Measurements from ENCODE around the gene RBCK1.
A peak's percentile ranks its signal among the peaks of the same experiment; 100 is the strongest.
"Not testable (repeated sequence)": the region's sequence is repeated elsewhere in the genome, so short reads cannot be mapped to it uniquely, and the experiment has no call there.

The RBCK1 gene

GRCh38 chr20:376089-376488 lies 32.0 kb upstream of the RBCK1 start:
- no peak for DNase-seq (ENCODE audit: low read depth in 3 of 3)

- DNase-seq (ENCODE audit: low read depth in 3 of 3) = no peak
Observed at GRCh38 chr20:376750-377149, 31.3 kb upstream of the RBCK1 start.

- DNase-seq (ENCODE audit: low read depth in 3 of 3) = not testable (repeated sequence)
Observed at GRCh38 chr20:377578-377977, 30.5 kb upstream of the RBCK1 start.

DNA sequence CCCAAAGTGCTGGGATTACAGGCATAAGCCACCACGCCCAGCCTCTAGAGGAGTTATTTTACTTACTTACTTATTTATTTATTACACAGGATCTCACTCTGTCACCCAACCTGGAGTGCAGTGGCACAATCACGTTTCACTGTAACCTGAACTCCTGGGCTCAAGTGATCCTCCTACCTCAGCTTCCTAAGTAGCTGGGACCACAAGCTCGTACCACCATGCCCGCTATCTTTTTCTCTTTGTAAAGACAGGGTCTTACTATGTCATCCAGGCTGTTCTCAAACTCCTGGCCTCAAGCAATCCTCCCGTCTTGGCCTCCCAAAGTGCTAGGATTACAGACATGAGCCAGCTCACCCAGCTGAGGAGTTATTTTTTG lies 29.1 kb upstream of the RBCK1 start:
- no peak for DNase-seq (ENCODE audit: low read depth in 3 of 3)

GRCh38 chr20:380763-381580 lies 27.1 kb upstream of the RBCK1 start:
- peak; percentile 49 to 73 (median 53) for DNase-seq (ENCODE audit: low read depth in 3 of 3)

- DNase-seq (ENCODE audit: low read depth in 3 of 3) = peak; percentile 27 to 80 (median 38)
Observed at GRCh38 chr20:381581-382290, 26.4 kb upstream of the RBCK1 start.

GRCh38 chr20:382291-383115 lies 25.6 kb upstream of the RBCK1 start:
- no peak for DNase-seq (ENCODE audit: low read depth in 3 of 3)

DNA sequence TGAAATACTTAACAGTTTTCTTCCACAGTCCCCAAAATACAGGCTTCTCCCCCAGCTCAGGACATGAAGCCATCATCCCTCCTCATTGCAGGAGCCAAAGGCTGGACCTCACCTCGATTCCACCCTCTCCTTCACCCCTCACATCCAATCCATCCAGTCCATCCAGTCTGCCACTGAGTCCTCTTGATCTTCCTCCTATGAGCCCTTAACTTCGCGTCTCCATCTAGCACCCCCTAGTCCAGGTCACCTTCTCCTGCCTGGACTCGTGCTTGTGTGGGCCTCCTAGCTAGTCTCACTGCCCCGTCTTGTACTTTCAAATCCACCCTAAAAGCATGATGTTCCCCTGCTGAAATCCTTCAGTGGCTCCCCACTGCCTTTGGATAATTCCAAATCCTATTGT lies 24.2 kb upstream of the RBCK1 start:
- no peak for DNase-seq (ENCODE audit: low read depth in 3 of 3)

DNA sequence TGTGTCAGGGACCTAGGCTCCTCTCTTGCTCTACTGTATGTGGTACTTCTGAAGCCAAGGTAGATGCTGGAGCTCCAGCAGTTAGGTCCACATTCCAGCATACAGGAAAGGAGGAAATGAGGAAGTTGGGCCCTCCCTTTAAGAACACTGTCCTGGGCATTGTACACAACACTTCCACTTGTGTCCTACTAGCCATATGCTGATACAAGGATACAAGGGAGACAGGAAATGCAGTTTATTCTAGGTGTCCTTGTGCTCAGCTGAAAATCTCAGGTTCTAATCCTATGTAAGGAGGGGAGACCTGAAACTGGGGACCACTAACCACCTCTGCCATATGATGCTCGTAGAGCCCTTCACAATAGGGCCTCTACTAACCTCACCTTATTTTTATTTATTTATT lies 23.4 kb upstream of the RBCK1 start:
- DNase-seq (ENCODE audit: low read depth in 3 of 3) = no peak

DNA sequence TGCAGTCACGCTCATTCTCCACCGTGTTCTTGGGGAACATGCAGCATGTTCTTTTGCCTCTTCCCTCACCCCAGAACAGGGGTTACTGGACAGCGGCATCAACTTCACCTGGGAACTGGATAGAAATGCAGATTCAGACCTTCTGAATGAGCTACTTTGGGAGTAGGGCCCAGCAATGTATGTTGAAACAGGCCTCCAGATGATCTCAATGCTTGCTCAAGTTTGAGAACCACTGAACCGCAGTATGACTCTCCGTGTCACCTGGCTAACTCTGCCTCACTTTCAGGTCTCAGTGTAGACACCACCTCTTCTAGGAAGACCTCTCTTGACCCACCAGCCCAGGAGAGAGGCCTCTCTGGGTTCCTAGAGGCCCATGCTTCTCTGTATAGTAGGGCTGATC lies 22.7 kb upstream of the RBCK1 start:
- DNase-seq (ENCODE audit: low read depth in 3 of 3) = no peak

DNA sequence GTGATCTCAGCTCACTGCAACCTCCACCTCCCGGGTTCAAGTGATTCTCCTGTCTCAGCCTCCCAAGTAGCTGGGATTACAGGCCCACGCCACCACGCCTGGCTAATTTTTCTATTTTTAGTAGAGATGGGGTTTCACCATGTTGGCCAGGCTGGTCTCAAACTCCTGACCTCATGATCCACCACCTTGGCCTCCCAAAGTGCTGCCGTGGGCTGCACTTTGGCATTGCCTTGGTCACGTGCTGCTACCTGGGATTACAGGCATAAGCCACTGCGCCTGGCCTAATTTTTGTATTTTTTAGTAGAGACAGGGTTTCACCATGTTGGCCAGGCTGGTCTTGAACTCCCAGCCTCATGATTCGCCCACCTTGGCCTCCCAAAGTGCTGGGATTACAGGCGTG lies 21.5 kb upstream of the RBCK1 start:
- not testable (repeated sequence) for DNase-seq (ENCODE audit: low read depth in 3 of 3)

- DNase-seq (ENCODE audit: low read depth in 3 of 3) = no peak
Observed at GRCh38 chr20:387520-387919, 20.6 kb upstream of the RBCK1 start.

DNA sequence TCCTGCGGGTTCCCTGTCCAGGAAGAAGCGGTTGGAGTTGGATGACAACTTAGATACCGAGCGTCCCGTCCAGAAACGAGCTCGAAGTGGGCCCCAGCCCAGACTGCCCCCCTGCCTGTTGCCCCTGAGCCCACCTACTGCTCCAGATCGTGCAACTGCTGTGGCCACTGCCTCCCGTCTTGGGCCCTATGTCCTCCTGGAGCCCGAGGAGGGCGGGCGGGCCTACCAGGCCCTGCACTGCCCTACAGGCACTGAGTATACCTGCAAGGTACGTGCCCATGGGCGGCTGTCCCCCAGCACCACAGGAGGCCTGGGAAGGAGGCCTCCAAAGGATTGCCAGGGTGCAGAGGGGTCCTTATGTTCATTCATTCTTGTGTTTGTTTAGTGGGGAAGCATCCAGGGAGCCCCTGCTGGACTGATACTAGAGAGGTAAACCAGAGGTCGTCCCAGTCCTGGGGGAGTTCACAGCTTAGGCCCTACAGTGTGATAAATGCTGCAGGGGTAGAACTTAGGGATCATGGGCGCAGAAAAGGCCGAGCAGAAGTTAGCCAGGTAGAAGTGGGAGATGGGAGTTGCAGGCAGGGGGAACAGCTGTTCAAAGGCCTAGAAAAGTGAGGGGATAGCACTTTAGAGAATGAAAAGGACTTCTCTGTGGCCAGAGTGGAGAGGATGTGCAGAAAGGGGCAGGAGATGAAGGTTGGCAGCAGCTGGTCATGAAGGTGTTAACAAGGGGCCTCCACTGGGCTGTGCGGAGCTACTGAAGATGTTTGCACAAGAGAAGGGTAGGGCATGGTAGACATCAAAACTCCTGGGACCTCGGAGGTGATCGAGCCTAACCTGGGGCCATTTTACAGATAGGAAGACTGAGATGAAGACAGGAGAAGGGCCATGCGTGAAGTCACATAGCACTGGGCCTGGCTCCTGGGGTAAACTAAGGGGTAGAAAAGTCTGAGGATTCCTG lies 19.8 kb upstream of the RBCK1 start:
- no peak for DNase-seq (ENCODE audit: low read depth in 3 of 3)

GRCh38 chr20:389220-389619 lies 18.9 kb upstream of the RBCK1 start:
- DNase-seq (ENCODE audit: low read depth in 3 of 3) = no peak

GRCh38 chr20:391041-391711 lies 16.9 kb upstream of the RBCK1 start:
- DNase-seq (ENCODE audit: low read depth in 3 of 3) = no peak

- not testable (repeated sequence) for DNase-seq (ENCODE audit: low read depth in 3 of 3)
Observed at GRCh38 chr20:393296-393695, 14.8 kb upstream of the RBCK1 start.

- DNase-seq (ENCODE audit: low read depth in 3 of 3) = no peak
Observed at GRCh38 chr20:396252-396618, 11.9 kb upstream of the RBCK1 start.

DNA sequence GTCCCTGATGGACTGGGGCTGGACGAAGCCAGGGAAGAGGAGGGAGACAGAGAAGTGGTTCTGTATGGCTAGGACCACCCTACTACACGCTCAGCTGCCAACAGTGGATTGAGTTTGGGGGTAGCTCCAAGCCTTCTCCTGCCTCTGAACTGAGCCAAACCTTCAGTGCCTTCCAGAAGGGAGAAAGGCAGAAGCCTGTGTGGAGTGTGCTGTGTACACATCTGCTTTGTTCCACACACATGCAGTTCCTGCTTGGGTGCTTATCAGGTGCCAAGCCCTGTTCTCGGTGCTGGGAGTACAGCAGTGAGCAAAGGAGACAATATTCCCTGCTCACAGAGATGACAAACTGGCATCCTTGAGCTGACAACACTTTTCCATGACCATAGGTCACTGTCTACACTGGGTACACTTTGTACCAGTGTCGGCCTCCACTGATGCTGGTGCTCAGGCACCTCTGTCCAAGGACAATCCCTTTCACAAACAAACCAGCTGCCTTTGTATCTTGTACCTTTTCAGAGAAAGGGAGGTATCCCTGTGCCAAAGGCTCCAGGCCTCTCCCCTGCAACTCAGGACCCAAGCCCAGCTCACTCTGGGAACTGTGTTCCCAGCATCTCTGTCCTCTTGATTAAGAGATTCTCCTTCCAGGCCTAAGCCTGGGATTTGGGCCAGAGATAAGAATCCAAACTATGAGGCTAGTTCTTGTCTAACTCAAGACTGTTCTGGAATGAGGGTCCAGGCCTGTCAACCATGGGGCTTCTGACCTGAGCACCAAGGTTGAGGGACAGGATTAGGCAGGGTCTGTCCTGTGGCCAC lies 11.3 kb upstream of the RBCK1 start:
- DNase-seq (ENCODE audit: low read depth in 3 of 3) = no peak

DNA sequence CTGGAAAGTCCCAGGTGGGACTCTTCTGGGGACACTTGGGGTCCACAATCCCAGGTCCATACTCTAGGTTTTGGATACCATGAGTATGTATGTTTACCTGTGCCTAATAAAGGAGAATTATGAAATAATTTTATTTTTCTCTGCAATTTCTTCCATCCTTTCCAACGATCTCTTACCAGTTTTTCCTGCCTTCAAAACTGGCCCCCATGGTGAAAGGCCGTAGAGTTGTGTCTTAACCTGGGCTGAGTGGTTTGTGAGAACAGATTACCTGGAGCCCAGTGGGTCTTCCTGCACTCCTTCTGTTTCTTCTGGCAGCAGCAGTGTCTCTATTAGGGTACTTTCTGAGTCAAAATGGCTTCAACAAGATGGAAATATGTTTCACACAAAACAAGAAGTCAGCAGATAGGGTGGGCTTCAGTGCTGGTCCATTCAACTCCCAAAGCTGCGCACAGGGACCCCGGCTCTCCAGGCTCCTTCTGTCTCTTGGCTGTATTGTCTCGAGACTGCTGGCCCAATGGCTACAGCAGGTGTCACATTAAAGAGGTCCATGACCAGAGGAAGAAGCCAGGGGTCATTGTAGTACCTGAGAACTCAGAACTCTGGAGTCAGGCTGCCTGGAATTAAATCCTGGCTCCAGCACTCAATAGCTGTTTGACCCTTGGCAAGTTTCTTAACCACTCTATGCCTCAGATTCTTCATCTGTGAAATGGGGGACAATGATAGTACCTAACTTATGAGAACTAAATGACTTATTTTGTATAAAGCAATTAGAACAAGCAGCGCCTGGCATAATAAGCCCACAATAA lies 10.5 kb upstream of the RBCK1 start:
- DNase-seq (ENCODE audit: low read depth in 3 of 3) = no peak
